Activated CD4-positive, alpha-beta T cell treated with anti-CD3 and anti-CD28 coated beads for 36 hours (primary cell): ENCODE results near the gene AQP2. TPM values are rescaled to one million over a fixed set of nuclear protein-coding genes. Genes with fewer than 3 reads are reported as not detected.

ENCODE experiments used
- ATAC-seq: fragments of 200-7000 bp; cut with Tn5 transposase; one replicate; pipeline ENCODE4 v1.10.0; 2021; ENCODE audit warnings: mild to moderate bottlenecking, moderate library complexity
- CTCF ChIA-PET: fragments of 350-600 bp; sonication (Branson Sonifier 250); formaldehyde crosslinking; loops from one replicate; lab custom pipeline; 2021; ENCODE audit warnings: antibody characterized with exemption; lab: Charles Lee
- POLR2A ChIA-PET: fragments of 350-600 bp; sonication (Branson Sonifier 250); formaldehyde crosslinking; loops from one replicate; lab custom pipeline; 2021; ENCODE audit warnings: antibody characterized with exemption, inconsistent platforms; lab: Charles Lee
- DNase-seq: peaks from one replicate; pipeline ENCODE4 v3.0.0-alpha.2; 2020
- H3K27ac Mint-ChIP-seq: one replicate; pipeline ENCODE4 v1.8.0; 2021; ENCODE audit warnings: mixed read lengths
- H3K27me3 Mint-ChIP-seq: one replicate; pipeline ENCODE4 v1.8.0; 2021; ENCODE audit warnings: mixed read lengths
- H3K36me3 Mint-ChIP-seq: one replicate; pipeline ENCODE4 v1.8.0; 2021; ENCODE audit warnings: low read depth, mixed read lengths
- H3K4me1 Mint-ChIP-seq: one replicate; pipeline ENCODE4 v1.8.0; 2021; ENCODE audit warnings: mixed read lengths
- H3K4me3 Mint-ChIP-seq: one replicate; pipeline ENCODE4 v1.8.0; 2021; ENCODE audit warnings: mild to moderate bottlenecking, moderate library complexity, mixed read lengths
- H3K9me3 Mint-ChIP-seq: one replicate; pipeline ENCODE4 v1.8.0; 2021; ENCODE audit warnings: low read depth, mixed read lengths
- intact Hi-C, 2 experiments: fragments of 100-400 bp; cut with DNase I in 1 of 2; cut with micrococcal nuclease in 1 of 2; formaldehyde crosslinking; loops; one replicate each; pipeline versions ENCODE4 v1.14.2 to v1.15.1; 2022 to 2024; cut with DNase I, micrococcal nuclease
- total RNA-seq, 2 experiments: library from RNA; stranded (reverse); gene quantifications; one replicate each; pipeline ENCODE4 v1.2.3, GENCODE V29; 2021

AQP2 gene
- total RNA-seq, 2 experiments from 2014 or later, result not detected

DNA sequence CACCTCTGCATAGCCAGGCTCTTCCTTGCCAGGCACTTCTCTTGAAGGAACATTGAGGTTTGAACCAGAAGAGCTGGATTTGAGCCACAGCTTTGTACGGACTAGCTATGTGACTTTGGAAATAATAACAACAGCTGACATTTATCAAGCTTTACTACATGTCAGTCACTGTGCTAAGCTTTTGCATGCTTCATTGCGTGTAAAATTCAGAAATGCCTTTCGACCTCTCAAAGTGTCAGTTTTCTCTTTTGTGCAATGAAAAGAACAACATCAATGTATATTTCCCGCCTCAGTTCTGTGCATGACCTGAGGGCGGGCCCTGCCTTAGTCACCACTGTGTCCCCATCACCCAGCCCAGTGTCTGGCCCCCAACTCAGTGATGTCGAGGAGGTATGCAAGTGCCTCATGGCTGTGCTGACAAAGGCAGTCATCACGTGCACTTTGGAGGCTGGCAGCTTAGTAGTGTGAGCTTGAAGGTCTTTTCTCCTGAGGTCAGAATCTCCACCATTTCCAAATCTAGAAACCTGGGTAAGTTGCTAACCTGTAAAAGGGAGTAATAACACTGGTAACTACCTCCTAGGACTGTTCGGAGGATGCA lies 17.9 kb upstream of the AQP2 start:
- Mint-ChIP-seq H3K4me1 (peaks cover 7% of the 10 kb centered on the region), H3K36me3 (no peaks in the 10 kb centered on the region), H3K4me3 (no peak overlapping the region), H3K27me3 (no peaks in the 10 kb centered on the region), H3K27ac (no peak overlapping the region), H3K9me3 (no peaks in the 10 kb centered on the region)
- DNase-seq (no peak), ATAC-seq (no peak)
- ChIA-PET CTCF (interaction anchor here (1.1 to 3.3 kb wide), 3 partner anchors 13 to 78 kb away, joined by 3 to 15 read pairs (median 12); no protein-coding TSS in a partner anchor), POLR2A (no interaction called here)
- intact Hi-C loops, result no loop called here

DNA sequence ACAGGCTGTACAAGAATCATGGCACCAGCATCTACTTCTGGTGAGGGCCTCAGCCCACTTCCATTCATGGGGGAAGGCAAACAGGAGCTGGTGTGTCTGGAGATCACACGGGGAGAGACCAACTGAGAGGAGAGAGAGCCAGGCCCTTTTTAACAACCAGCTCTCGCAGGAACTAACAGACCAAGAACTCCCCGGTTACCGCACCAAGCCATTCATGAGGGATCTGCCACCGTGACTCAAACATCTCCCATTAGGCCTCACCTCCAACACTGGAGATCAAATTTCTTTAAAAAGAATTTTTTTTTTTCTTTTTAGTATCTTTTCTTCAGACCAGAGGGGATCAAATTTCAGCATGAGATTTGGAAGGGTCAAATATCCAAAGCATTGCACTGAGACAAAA lies 16.7 kb upstream of the AQP2 start:
- intact Hi-C loops, result no loop called here
- Mint-ChIP-seq H3K4me1 (peaks cover 7% of the 10 kb centered on the region), H3K4me3 (no peak overlapping the region), H3K27ac (no peak overlapping the region), H3K9me3 (no peaks in the 10 kb centered on the region), H3K36me3 (no peaks in the 10 kb centered on the region), H3K27me3 (no peaks in the 10 kb centered on the region)
- no peak for DNase-seq
- CTCF ChIA-PET, result interaction anchor here (0.6 to 3.3 kb wide), 3 partner anchors 12 to 506 kb away, joined by 3 to 15 read pairs (median 5); no protein-coding TSS in a partner anchor
- POLR2A ChIA-PET, result no interaction called here
- ATAC-seq, result no peak

- CTCF ChIA-PET, result interaction anchor here (1.2 to 1.3 kb wide), 2 partner anchors 9 to 11 kb away, joined by 4 to 5 read pairs; no protein-coding TSS in a partner anchor
- no peak overlapping the region for H3K27ac Mint-ChIP-seq
These were observed 16.0 kb upstream of the AQP2 start for GRCh38 chr12:49934505-49934904.

DNA sequence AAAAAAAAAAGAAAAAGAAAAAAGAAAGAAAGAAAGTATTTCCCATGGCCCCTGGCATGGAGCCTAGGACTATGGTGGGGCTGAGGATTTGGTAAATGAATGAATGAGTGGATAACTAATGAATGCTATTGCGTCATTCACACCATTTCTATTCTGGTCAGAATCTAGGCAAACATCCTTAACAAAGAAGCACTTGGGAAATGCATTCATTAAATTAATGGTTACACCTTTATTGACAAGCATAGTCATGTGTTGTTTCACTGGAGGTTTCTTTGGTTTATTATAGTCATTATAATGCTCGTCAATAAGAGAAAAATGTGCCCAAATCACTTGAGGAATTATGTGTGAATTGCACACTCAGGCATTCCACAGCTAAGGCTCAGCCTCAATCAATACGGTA lies 13.6 kb upstream of the AQP2 start:
- DNase-seq (no peak), ATAC-seq (no peak)
- intact Hi-C loops, result no loop called here
- Mint-ChIP-seq H3K4me1 (no peaks in the 10 kb centered on the region), H3K4me3 (no peak overlapping the region), H3K27me3 (no peaks in the 10 kb centered on the region), H3K9me3 (no peaks in the 10 kb centered on the region), H3K27ac (no peak overlapping the region), H3K36me3 (no peaks in the 10 kb centered on the region)
- ChIA-PET POLR2A (no interaction called here), CTCF (interaction anchor here (0.6 to 1.9 kb wide), 3 partner anchors 9 to 170 kb away, joined by 3 to 5 read pairs (median 3); no protein-coding TSS in a partner anchor)

More at GRCh38 chr12:49934505-49934904, 16.0 kb upstream of the AQP2 start:
- DNase-seq (no peak), ATAC-seq (no peak)
- intact Hi-C loops, result no loop called here
- Mint-ChIP-seq H3K4me3 (no peak overlapping the region), H3K27me3 (no peaks in the 10 kb centered on the region), H3K36me3 (no peaks in the 10 kb centered on the region), H3K9me3 (no peaks in the 10 kb centered on the region), H3K4me1 (peaks cover 7% of the 10 kb centered on the region)
- POLR2A ChIA-PET, result no interaction called here

- no peaks in the 10 kb centered on the region for H3K4me1 Mint-ChIP-seq
- CTCF ChIA-PET, result interaction anchor here (0.7 to 1.9 kb wide), 3 partner anchors 8 to 30 kb away, joined by 3 to 5 read pairs (median 5); no protein-coding TSS in a partner anchor
These were observed 12.8 kb upstream of the AQP2 start for GRCh38 chr12:49937639-49938300.

DNA sequence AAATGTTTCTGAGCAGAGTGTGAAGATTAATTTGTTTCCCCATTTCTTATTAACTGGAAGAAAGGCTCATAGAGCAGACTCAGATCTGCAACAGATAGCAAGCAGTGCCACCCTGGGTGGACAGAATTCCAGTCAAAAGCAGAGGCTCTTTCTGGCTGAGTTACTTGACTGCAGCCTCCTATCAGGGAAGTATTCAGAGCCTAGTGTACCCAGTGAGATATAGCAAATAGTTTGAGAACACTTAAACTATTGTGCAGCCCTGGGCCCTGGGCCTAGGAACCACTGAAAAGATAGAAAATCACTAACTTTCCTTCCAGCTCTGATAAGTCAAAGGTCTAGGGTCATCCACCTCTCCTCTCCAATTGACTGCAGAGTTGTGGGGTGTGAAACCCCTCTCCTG lies 11.2 kb upstream of the AQP2 start:
- DNase-seq (no peak), ATAC-seq (no peak)
- H3K27ac Mint-ChIP-seq, result no peak overlapping the region
- intact Hi-C loops, result no loop called here
- no peaks in the 10 kb centered on the region for H3K36me3 Mint-ChIP-seq
- POLR2A ChIA-PET, result no interaction called here
- no peaks in the 10 kb centered on the region for H3K9me3 Mint-ChIP-seq
- H3K27me3 Mint-ChIP-seq, result no peaks in the 10 kb centered on the region
- H3K4me3 Mint-ChIP-seq, result no peak overlapping the region
- H3K4me1 Mint-ChIP-seq, result peaks cover under 1% of the 10 kb centered on the region
- CTCF ChIA-PET, result interaction anchor here (0.9 to 1.1 kb wide), 2 partner anchors 98 to 100 kb away, joined by 3 to 4 read pairs; no protein-coding TSS in a partner anchor

More at GRCh38 chr12:49937639-49938300, 12.8 kb upstream of the AQP2 start:
- Mint-ChIP-seq H3K27me3 (no peaks in the 10 kb centered on the region), H3K36me3 (no peaks in the 10 kb centered on the region), H3K9me3 (no peaks in the 10 kb centered on the region), H3K4me3 (no peak overlapping the region), H3K27ac (no peak overlapping the region)
- ATAC-seq, result no peak
- intact Hi-C loops, result no loop called here
- no peak for DNase-seq
- POLR2A ChIA-PET, result no interaction called here

GRCh38 chr12:49939707-49940106 lies 10.8 kb upstream of the AQP2 start:
- H3K9me3 Mint-ChIP-seq, result no peaks in the 10 kb centered on the region
- intact Hi-C loops, result no loop called here
- no peak for ATAC-seq

DNA sequence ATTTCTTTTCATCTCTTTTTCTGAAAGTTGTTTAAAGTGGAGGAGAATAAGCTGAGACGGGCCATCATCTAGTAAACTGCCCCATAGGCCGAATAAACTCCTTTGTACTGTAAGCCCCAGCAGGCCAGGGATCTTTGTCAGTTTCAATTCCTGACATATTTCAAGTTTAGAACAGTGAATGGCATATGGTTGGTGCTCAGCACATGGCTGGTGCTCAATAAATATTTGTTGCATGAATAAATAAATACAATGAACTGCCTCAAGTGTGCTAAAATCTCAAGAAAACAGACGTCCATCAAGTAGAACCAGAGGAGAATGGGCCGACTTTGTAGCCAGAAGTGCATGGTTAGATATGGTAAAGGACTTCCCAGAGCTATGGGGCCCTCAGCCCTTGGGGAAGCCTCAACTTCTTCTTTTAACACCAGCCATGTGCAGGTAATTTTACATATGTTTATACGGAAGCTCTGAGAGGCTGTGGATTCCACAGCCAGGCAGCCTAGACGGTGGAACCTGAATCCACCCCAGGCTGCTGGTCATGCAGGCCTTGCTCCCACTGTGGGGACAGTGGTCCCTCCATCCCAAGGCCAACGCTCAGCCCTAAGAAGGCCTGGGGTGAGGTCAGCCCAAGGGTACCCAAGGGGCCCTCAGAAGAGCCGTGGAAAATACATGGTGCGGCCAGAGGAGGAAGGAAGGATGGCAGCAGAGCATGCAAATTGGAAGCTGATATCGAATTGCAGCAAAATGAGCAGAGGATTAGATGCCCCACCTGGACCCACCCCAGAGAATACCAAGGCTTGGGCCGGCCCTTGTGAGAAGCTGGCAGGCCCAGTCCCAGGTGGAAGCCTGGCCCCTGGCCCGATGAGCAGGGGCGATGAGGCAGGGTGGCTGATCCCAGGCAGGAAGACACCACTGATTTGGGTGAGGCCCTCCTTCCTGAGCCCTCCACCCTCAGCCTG lies 8.7 kb upstream of the AQP2 start:
- ChIA-PET POLR2A (no interaction called here), CTCF (interaction anchor here (1.2 to 1.5 kb wide), 3 partner anchors 7 to 75 kb away, joined by 3 to 4 read pairs (median 4); no protein-coding TSS in a partner anchor)
- ATAC-seq (no peak), DNase-seq (no peak)
- intact Hi-C loops, result no loop called here
- Mint-ChIP-seq H3K4me3 (no peak overlapping the region), H3K4me1 (peaks cover 19% of the 10 kb centered on the region), H3K27ac (no peak overlapping the region), H3K27me3 (no peaks in the 10 kb centered on the region), H3K36me3 (no peaks in the 10 kb centered on the region), H3K9me3 (no peaks in the 10 kb centered on the region)

More at GRCh38 chr12:49939707-49940106, 10.8 kb upstream of the AQP2 start:
- no peak overlapping the region for H3K4me3 Mint-ChIP-seq
- CTCF ChIA-PET, result interaction anchor here (0.9 to 1.1 kb wide), 2 partner anchors 98 to 100 kb away, joined by 3 to 4 read pairs; no protein-coding TSS in a partner anchor
- POLR2A ChIA-PET, result no interaction called here
- H3K36me3 Mint-ChIP-seq, result no peaks in the 10 kb centered on the region
- no peak for DNase-seq
- no peak overlapping the region for H3K27ac Mint-ChIP-seq
- no peaks in the 10 kb centered on the region for H3K27me3 Mint-ChIP-seq
- peaks cover 3% of the 10 kb centered on the region for H3K4me1 Mint-ChIP-seq

GRCh38 chr12:49942512-49942893 lies 8.0 kb upstream of the AQP2 start:
- intact Hi-C loops, result no loop called here
- no peak for DNase-seq
- POLR2A ChIA-PET, result no interaction called here
- CTCF ChIA-PET, result interaction anchor here (1.2 to 1.5 kb wide), 4 partner anchors 8 to 76 kb away, joined by 3 to 6 read pairs (median 4); no protein-coding TSS in a partner anchor
- no peak for ATAC-seq
- H3K36me3 Mint-ChIP-seq, result no peaks in the 10 kb centered on the region
- peaks cover 19% of the 10 kb centered on the region for H3K4me1 Mint-ChIP-seq
- no peak overlapping the region for H3K27ac Mint-ChIP-seq
- no peak overlapping the region for H3K4me3 Mint-ChIP-seq
- no peaks in the 10 kb centered on the region for H3K27me3 Mint-ChIP-seq
- no peaks in the 10 kb centered on the region for H3K9me3 Mint-ChIP-seq

- no peaks in the 10 kb centered on the region for H3K9me3 Mint-ChIP-seq
- H3K36me3 Mint-ChIP-seq, result no peaks in the 10 kb centered on the region
- no peak overlapping the region for H3K27ac Mint-ChIP-seq
- ATAC-seq (no peak), DNase-seq (no peak)
- intact Hi-C loops, result no loop called here
- H3K4me1 Mint-ChIP-seq, result peaks cover 19% of the 10 kb centered on the region
- no peak overlapping the region for H3K4me3 Mint-ChIP-seq
- ChIA-PET CTCF (interaction anchor here (1.0 to 1.5 kb wide), 4 partner anchors 8 to 76 kb away, joined by 3 to 6 read pairs (median 4); no protein-coding TSS in a partner anchor), POLR2A (no interaction called here)
- H3K27me3 Mint-ChIP-seq, result no peaks in the 10 kb centered on the region
These were observed 7.5 kb upstream of the AQP2 start for GRCh38 chr12:49942921-49943624.
